Measurements from ENCODE around the gene ZFP36L1. TPM values are rescaled to one million over a fixed set of nuclear protein-coding genes. Genes with fewer than 3 reads are reported as not detected.

Gene ZFP36L1
- total RNA-seq, 1 experiment from 2014 or later: 304 TPM

DNA sequence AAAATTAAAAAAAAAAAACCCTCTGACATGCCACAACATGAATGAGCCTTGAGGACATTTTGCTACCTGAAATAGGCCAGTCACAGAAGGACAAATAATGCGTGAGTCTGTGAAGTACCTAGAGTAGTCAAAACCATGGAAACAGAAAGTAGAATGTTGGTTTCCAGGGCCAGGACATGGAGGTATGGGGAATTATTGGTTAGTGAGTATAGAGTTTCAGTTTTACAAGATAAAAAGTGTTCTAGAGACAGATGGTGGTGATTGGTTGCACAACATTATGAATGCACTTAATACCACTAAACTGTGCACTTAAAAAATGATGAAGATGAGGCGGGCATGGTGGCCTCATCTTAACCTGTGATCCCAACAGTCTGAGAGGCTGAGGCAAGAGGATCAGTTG lies 47.6 kb upstream of the ZFP36L1 start:
- Histone ChIP-seq H3K4me1 (ENCODE audit: control insufficient read depth in 1 of 2, insufficient read depth in 2 of 2, low read length in 2 of 2) (peaks cover 6 to 9% of the 10 kb centered on the region in 2 experiments), H3K4me2 (ENCODE audit: low read length) (no peak overlapping the region), H3K4me3 (replicated peaks in 1 of 2; ENCODE audit: low read depth in 1 of 2, low read length in 2 of 2) (no peak overlapping the region), H3K27ac (ENCODE audit: low read depth, low read length) (no peak overlapping the region), H3K9me2 (ENCODE audit: insufficient read depth) (no peaks in the 10 kb centered on the region), H2AFZ (ENCODE audit: low read depth, low read length, poor library complexity, severe bottlenecking) (no peak overlapping the region), H4K20me1 (ENCODE audit: insufficient read depth) (no peaks in the 10 kb centered on the region), H3K9me3 (ENCODE audit: control insufficient read depth in 1 of 2, insufficient read depth in 1 of 2, low read depth in 1 of 2, low read length in 2 of 2) (no peaks in the 10 kb centered on the region), H3K79me2 (ENCODE audit: insufficient read depth, low read length) (no peaks in the 10 kb centered on the region), H3K9ac (ENCODE audit: low read length) (no peak overlapping the region), H3K36me3 (ENCODE audit: control insufficient read depth in 1 of 2, insufficient read depth in 2 of 2, low read length in 2 of 2) (no peaks in the 10 kb centered on the region), H3K27me3 (ENCODE audit: insufficient read depth, low read length) (no peaks in the 10 kb centered on the region)
- no peak for DNase-seq (ENCODE audit: low read depth, low spot score)
- TF ChIP-seq, protein P1, sequence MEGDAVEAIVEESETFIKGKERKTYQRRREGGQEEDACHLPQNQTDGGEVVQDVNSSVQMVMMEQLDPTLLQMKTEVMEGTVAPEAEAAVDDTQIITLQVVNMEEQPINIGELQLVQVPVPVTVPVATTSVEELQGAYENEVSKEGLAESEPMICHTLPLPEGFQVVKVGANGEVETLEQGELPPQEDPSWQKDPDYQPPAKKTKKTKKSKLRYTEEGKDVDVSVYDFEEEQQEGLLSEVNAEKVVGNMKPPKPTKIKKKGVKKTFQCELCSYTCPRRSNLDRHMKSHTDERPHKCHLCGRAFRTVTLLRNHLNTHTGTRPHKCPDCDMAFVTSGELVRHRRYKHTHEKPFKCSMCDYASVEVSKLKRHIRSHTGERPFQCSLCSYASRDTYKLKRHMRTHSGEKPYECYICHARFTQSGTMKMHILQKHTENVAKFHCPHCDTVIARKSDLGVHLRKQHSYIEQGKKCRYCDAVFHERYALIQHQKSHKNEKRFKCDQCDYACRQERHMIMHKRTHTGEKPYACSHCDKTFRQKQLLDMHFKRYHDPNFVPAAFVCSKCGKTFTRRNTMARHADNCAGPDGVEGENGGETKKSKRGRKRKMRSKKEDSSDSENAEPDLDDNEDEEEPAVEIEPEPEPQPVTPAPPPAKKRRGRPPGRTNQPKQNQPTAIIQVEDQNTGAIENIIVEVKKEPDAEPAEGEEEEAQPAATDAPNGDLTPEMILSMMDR (IDR thresholded peaks at IDR 0.05 in 2 of 3, conservative IDR thresholded peaks at IDR 0.05 in 1 of 3; ENCODE audit: borderline replicate concordance in 1 of 3, insufficient read depth in 1 of 3, low read depth in 2 of 3, low read length in 2 of 3): no peak
- TF ChIP-seq SRF (IDR thresholded peaks at IDR 0.05; ENCODE audit: low read depth): no peak
- TF ChIP-seq ZFX (IDR thresholded peaks at IDR 0.05): no peak
- TF ChIP-seq ZNF274 (IDR thresholded peaks at IDR 0.05; ENCODE audit: low read depth, low read length): no peak
- no peak for TF ChIP-seq FOSL1 (IDR thresholded peaks at IDR 0.05; ENCODE audit: low read depth)
- TF ChIP-seq CEBPB (IDR thresholded peaks at IDR 0.05; ENCODE audit: low read depth): no peak
- no peak for TF ChIP-seq EGR1 (IDR thresholded peaks at IDR 0.05; ENCODE audit: low read depth)
- TF ChIP-seq, protein P2, sequence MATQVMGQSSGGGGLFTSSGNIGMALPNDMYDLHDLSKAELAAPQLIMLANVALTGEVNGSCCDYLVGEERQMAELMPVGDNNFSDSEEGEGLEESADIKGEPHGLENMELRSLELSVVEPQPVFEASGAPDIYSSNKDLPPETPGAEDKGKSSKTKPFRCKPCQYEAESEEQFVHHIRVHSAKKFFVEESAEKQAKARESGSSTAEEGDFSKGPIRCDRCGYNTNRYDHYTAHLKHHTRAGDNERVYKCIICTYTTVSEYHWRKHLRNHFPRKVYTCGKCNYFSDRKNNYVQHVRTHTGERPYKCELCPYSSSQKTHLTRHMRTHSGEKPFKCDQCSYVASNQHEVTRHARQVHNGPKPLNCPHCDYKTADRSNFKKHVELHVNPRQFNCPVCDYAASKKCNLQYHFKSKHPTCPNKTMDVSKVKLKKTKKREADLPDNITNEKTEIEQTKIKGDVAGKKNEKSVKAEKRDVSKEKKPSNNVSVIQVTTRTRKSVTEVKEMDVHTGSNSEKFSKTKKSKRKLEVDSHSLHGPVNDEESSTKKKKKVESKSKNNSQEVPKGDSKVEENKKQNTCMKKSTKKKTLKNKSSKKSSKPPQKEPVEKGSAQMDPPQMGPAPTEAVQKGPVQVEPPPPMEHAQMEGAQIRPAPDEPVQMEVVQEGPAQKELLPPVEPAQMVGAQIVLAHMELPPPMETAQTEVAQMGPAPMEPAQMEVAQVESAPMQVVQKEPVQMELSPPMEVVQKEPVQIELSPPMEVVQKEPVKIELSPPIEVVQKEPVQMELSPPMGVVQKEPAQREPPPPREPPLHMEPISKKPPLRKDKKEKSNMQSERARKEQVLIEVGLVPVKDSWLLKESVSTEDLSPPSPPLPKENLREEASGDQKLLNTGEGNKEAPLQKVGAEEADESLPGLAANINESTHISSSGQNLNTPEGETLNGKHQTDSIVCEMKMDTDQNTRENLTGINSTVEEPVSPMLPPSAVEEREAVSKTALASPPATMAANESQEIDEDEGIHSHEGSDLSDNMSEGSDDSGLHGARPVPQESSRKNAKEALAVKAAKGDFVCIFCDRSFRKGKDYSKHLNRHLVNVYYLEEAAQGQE (IDR thresholded peaks at IDR 0.05; ENCODE audit: low read depth): no peak
- no peak for TF ChIP-seq JUND (IDR thresholded peaks at IDR 0.05)
- TF ChIP-seq SP1 (IDR thresholded peaks at IDR 0.05; ENCODE audit: low read depth): no peak
- TF ChIP-seq, protein P3, sequence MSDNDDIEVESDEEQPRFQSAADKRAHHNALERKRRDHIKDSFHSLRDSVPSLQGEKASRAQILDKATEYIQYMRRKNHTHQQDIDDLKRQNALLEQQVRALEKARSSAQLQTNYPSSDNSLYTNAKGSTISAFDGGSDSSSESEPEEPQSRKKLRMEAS (IDR thresholded peaks at IDR 0.05): no peak
- TF ChIP-seq POLR2AphosphoS5 (IDR thresholded peaks at IDR 0.05; ENCODE audit: low read depth, low read length): no peak
- no peak for TF ChIP-seq POLR2A (IDR thresholded peaks at IDR 0.05; ENCODE audit: borderline replicate concordance, extremely low read depth, insufficient read depth, insufficient read length)
- TF ChIP-seq RAD21 (IDR thresholded peaks at IDR 0.05; ENCODE audit: low read depth): no peak
- TF ChIP-seq, protein P4, sequence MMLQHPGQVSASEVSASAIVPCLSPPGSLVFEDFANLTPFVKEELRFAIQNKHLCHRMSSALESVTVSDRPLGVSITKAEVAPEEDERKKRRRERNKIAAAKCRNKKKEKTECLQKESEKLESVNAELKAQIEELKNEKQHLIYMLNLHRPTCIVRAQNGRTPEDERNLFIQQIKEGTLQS (IDR thresholded peaks at IDR 0.05): no peak
- TF ChIP-seq, protein P5, sequence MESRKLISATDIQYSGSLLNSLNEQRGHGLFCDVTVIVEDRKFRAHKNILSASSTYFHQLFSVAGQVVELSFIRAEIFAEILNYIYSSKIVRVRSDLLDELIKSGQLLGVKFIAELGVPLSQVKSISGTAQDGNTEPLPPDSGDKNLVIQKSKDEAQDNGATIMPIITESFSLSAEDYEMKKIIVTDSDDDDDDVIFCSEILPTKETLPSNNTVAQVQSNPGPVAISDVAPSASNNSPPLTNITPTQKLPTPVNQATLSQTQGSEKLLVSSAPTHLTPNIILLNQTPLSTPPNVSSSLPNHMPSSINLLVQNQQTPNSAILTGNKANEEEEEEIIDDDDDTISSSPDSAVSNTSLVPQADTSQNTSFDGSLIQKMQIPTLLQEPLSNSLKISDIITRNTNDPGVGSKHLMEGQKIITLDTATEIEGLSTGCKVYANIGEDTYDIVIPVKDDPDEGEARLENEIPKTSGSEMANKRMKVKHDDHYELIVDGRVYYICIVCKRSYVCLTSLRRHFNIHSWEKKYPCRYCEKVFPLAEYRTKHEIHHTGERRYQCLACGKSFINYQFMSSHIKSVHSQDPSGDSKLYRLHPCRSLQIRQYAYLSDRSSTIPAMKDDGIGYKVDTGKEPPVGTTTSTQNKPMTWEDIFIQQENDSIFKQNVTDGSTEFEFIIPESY (IDR thresholded peaks at IDR 0.05; ENCODE audit: extremely low read depth, insufficient replicate concordance, low read length): no peak
- no peak for TF ChIP-seq EZH2phosphoT487 (IDR thresholded peaks at IDR 0.05; ENCODE audit: borderline replicate concordance)
- intact Hi-C loops (cut with micrococcal nuclease): loop anchor here (10.0 kb wide), 1 partner anchor 1006 kb away; no protein-coding TSS in a partner anchor
- POLR2A ChIA-PET: interaction anchor here (0.7 kb wide), 1 partner anchor 47 kb away, joined by 3 read pairs; the partner anchor contains the start of gene ZFP36L1
- ATAC-seq: no peak
- CTCF ChIA-PET: no interaction called here
- RAD21 ChIA-PET (ENCODE audit: low non-redundant PET in 1 of 2, low total read pairs in 2 of 2, uncharacterized antibody in 2 of 2, unreplicated experiment in 2 of 2): no interaction called here
- BruUV-seq (replicated peaks): no TSS peak
